ENCODE results near the gene RTN4IP1.
"Not testable (repeated sequence)": the region's sequence is repeated elsewhere in the genome, so short reads cannot be mapped to it uniquely, and the experiment has no call there.

The RTN4IP1 gene

GRCh38 chr6:106588937-106589336, 40.4 kb downstream of the RTN4IP1 start:
- H3K4me1 ChIP-seq (ENCODE audit: control insufficient read depth, insufficient read depth, low read length); H3K27me3 ChIP-seq (ENCODE audit: control insufficient read depth, insufficient read depth, low read length, poor library complexity, severe bottlenecking); H3K4me3 ChIP-seq (ENCODE audit: insufficient read depth, low read depth, low read length); H3K36me3 ChIP-seq (ENCODE audit: control insufficient read depth, insufficient read depth, low read length); H3K27ac ChIP-seq (ENCODE audit: insufficient read depth, low read depth, low read length, poor library complexity, severe bottlenecking); H3K9me3 ChIP-seq (ENCODE audit: control insufficient read depth, low read length): not testable (repeated sequence)
- WGBS, 2 experiments, result 70 to 75% methylated on average over 4 of the region's 5 CpGs

- H3K4me3 ChIP-seq (ENCODE audit: insufficient read depth, low read depth, low read length), result no peak overlapping the region
- H3K27me3 ChIP-seq (ENCODE audit: control insufficient read depth, insufficient read depth, low read length, poor library complexity, severe bottlenecking), result no peaks in the 10 kb centered on the region
- H3K4me1 ChIP-seq (ENCODE audit: control insufficient read depth, insufficient read depth, low read length), result no peaks in the 10 kb centered on the region
- no peak overlapping the region for H3K27ac ChIP-seq (ENCODE audit: insufficient read depth, low read depth, low read length, poor library complexity, severe bottlenecking)
- no peaks in the 10 kb centered on the region for H3K9me3 ChIP-seq (ENCODE audit: control insufficient read depth, low read length)
- 93 to 96% methylated on average over 4 of the region's 4 CpGs for WGBS, 2 experiments
- no peaks in the 10 kb centered on the region for H3K36me3 ChIP-seq (ENCODE audit: control insufficient read depth, insufficient read depth, low read length)
Measured at GRCh38 chr6:106586815-106587415, 42.4 kb downstream of the RTN4IP1 start.

- Histone ChIP-seq H3K36me3 (ENCODE audit: control insufficient read depth, insufficient read depth, low read length) (no peaks in the 10 kb centered on the region), H3K27ac (ENCODE audit: insufficient read depth, low read depth, low read length, poor library complexity, severe bottlenecking) (no peak overlapping the region), H3K9me3 (ENCODE audit: control insufficient read depth, low read length) (no peaks in the 10 kb centered on the region), H3K4me3 (ENCODE audit: insufficient read depth, low read depth, low read length) (no peak overlapping the region), H3K27me3 (ENCODE audit: control insufficient read depth, insufficient read depth, low read length, poor library complexity, severe bottlenecking) (no peaks in the 10 kb centered on the region), H3K4me1 (ENCODE audit: control insufficient read depth, insufficient read depth, low read length) (no peaks in the 10 kb centered on the region)
- WGBS, 2 experiments, result 97 to 100% methylated on average over 1 of the region's 1 CpG
Measured at GRCh38 chr6:106581468-106581867, 47.8 kb downstream of the RTN4IP1 start.

GRCh38 chr6:106579281-106579680, 50.0 kb downstream of the RTN4IP1 start:
- Histone ChIP-seq H3K4me3 (ENCODE audit: insufficient read depth, low read depth, low read length) (no peak overlapping the region), H3K9me3 (ENCODE audit: control insufficient read depth, low read length) (no peaks in the 10 kb centered on the region), H3K27me3 (ENCODE audit: control insufficient read depth, insufficient read depth, low read length, poor library complexity, severe bottlenecking) (no peaks in the 10 kb centered on the region), H3K4me1 (ENCODE audit: control insufficient read depth, insufficient read depth, low read length) (no peaks in the 10 kb centered on the region), H3K36me3 (ENCODE audit: control insufficient read depth, insufficient read depth, low read length) (no peaks in the 10 kb centered on the region), H3K27ac (ENCODE audit: insufficient read depth, low read depth, low read length, poor library complexity, severe bottlenecking) (no peak overlapping the region)
- 94 to 95% methylated on average over 2 of the region's 2 CpGs for WGBS, 2 experiments

GRCh38 chr6:106574741-106575458, 54.4 kb downstream of the RTN4IP1 start:
- 86 to 87% methylated on average over 16 of the region's 16 CpGs for WGBS, 2 experiments

GRCh38 chr6:106572875-106573585, 56.3 kb downstream of the RTN4IP1 start:
- Histone ChIP-seq H3K9me3 (ENCODE audit: control insufficient read depth, low read length) (no peaks in the 10 kb centered on the region), H3K4me3 (ENCODE audit: insufficient read depth, low read depth, low read length) (no peak overlapping the region), H3K4me1 (ENCODE audit: control insufficient read depth, insufficient read depth, low read length) (no peaks in the 10 kb centered on the region), H3K27ac (ENCODE audit: insufficient read depth, low read depth, low read length, poor library complexity, severe bottlenecking) (no peak overlapping the region), H3K36me3 (ENCODE audit: control insufficient read depth, insufficient read depth, low read length) (no peaks in the 10 kb centered on the region), H3K27me3 (ENCODE audit: control insufficient read depth, insufficient read depth, low read length, poor library complexity, severe bottlenecking) (no peaks in the 10 kb centered on the region)
- 93 to 96% methylated on average over 6 of the region's 6 CpGs for WGBS, 2 experiments

More at GRCh38 chr6:106574741-106575458, 54.4 kb downstream of the RTN4IP1 start:
- Histone ChIP-seq H3K4me3 (ENCODE audit: insufficient read depth, low read depth, low read length) (no peak overlapping the region), H3K27me3 (ENCODE audit: control insufficient read depth, insufficient read depth, low read length, poor library complexity, severe bottlenecking) (no peaks in the 10 kb centered on the region), H3K9me3 (ENCODE audit: control insufficient read depth, low read length) (no peaks in the 10 kb centered on the region), H3K4me1 (ENCODE audit: control insufficient read depth, insufficient read depth, low read length) (no peaks in the 10 kb centered on the region), H3K27ac (ENCODE audit: insufficient read depth, low read depth, low read length, poor library complexity, severe bottlenecking) (peak overlapping the region; percentile 11), H3K36me3 (ENCODE audit: control insufficient read depth, insufficient read depth, low read length) (no peaks in the 10 kb centered on the region)

GRCh38 chr6:106572436-106572835, 56.9 kb downstream of the RTN4IP1 start:
- WGBS, 2 experiments, result 88 to 91% methylated on average over 5 of the region's 5 CpGs
- Histone ChIP-seq H3K4me3 (ENCODE audit: insufficient read depth, low read depth, low read length) (no peak overlapping the region), H3K36me3 (ENCODE audit: control insufficient read depth, insufficient read depth, low read length) (no peaks in the 10 kb centered on the region), H3K9me3 (ENCODE audit: control insufficient read depth, low read length) (no peaks in the 10 kb centered on the region), H3K27ac (ENCODE audit: insufficient read depth, low read depth, low read length, poor library complexity, severe bottlenecking) (no peak overlapping the region), H3K27me3 (ENCODE audit: control insufficient read depth, insufficient read depth, low read length, poor library complexity, severe bottlenecking) (no peaks in the 10 kb centered on the region), H3K4me1 (ENCODE audit: control insufficient read depth, insufficient read depth, low read length) (no peaks in the 10 kb centered on the region)

GRCh38 chr6:106569428-106569827, 59.9 kb downstream of the RTN4IP1 start:
- Histone ChIP-seq H3K9me3 (ENCODE audit: control insufficient read depth, low read length) (no peaks in the 10 kb centered on the region), H3K27ac (ENCODE audit: insufficient read depth, low read depth, low read length, poor library complexity, severe bottlenecking) (no peak overlapping the region), H3K36me3 (ENCODE audit: control insufficient read depth, insufficient read depth, low read length) (no peaks in the 10 kb centered on the region), H3K4me1 (ENCODE audit: control insufficient read depth, insufficient read depth, low read length) (no peaks in the 10 kb centered on the region), H3K4me3 (ENCODE audit: insufficient read depth, low read depth, low read length) (no peak overlapping the region), H3K27me3 (ENCODE audit: control insufficient read depth, insufficient read depth, low read length, poor library complexity, severe bottlenecking) (no peaks in the 10 kb centered on the region)
- 89 to 93% methylated on average over 4 of the region's 4 CpGs for WGBS, 2 experiments

GRCh38 chr6:106568530-106568929, 60.8 kb downstream of the RTN4IP1 start:
- Histone ChIP-seq H3K9me3 (ENCODE audit: control insufficient read depth, low read length) (no peaks in the 10 kb centered on the region), H3K27me3 (ENCODE audit: control insufficient read depth, insufficient read depth, low read length, poor library complexity, severe bottlenecking) (no peaks in the 10 kb centered on the region), H3K36me3 (ENCODE audit: control insufficient read depth, insufficient read depth, low read length) (no peaks in the 10 kb centered on the region), H3K27ac (ENCODE audit: insufficient read depth, low read depth, low read length, poor library complexity, severe bottlenecking) (no peak overlapping the region), H3K4me1 (ENCODE audit: control insufficient read depth, insufficient read depth, low read length) (no peaks in the 10 kb centered on the region), H3K4me3 (ENCODE audit: insufficient read depth, low read depth, low read length) (no peak overlapping the region)
- WGBS, 2 experiments, result 94 to 95% methylated on average over 2 of the region's 2 CpGs

GRCh38 chr6:106564476-106564875, 64.8 kb downstream of the RTN4IP1 start:
- WGBS, 2 experiments, result 90 to 91% methylated on average over 2 to 3 of the region's 4 CpGs
- Histone ChIP-seq H3K9me3 (ENCODE audit: control insufficient read depth, low read length) (no peaks in the 10 kb centered on the region), H3K4me1 (ENCODE audit: control insufficient read depth, insufficient read depth, low read length) (no peaks in the 10 kb centered on the region), H3K27me3 (ENCODE audit: control insufficient read depth, insufficient read depth, low read length, poor library complexity, severe bottlenecking) (no peaks in the 10 kb centered on the region), H3K36me3 (ENCODE audit: control insufficient read depth, insufficient read depth, low read length) (no peaks in the 10 kb centered on the region), H3K4me3 (ENCODE audit: insufficient read depth, low read depth, low read length) (no peak overlapping the region), H3K27ac (ENCODE audit: insufficient read depth, low read depth, low read length, poor library complexity, severe bottlenecking) (no peak overlapping the region)
